HepG2 (cell line): Measurements from ENCODE around the gene TAOK3. TPM values are rescaled to one million over a fixed set of nuclear protein-coding genes. Genes with fewer than 3 reads are reported as not detected.

ENCODE experiments used
- ATAC-seq: fragments of 200-7000 bp; cut with Tn5 transposase; 3 replicates; pipeline ENCODE4 v1.9.1; 2020; ENCODE audit warnings: mild to moderate bottlenecking, moderate library complexity
- BruUV-seq: library from RNA; stranded (reverse); fragments of 400-500 nt; replicated peaks from 2 replicates; lab custom pipeline; 2021; lab: Mats Ljungman, UMichigan
- CTCF ChIA-PET: fragments of 300-600 bp; formaldehyde crosslinking; extraction: SDS; loops from one replicate; lab custom pipeline; 2021; ENCODE audit warnings: low total read pairs, inconsistent platforms, low intra/inter-chr PET ratio; lab: Yijun Ruan, JAX
- POLR2A ChIA-PET: fragments of 350-600 bp; sonication (Branson Sonifier 250); formaldehyde crosslinking; loops from one replicate; lab custom pipeline; 2020; ENCODE audit warnings: antibody characterized with exemption, inconsistent platforms; lab: Yijun Ruan, JAX
- DNase-seq: peaks from one replicate; pipeline ENCODE4 v3.0.0-alpha.2; 2015; ENCODE audit warnings: low spot score
- FAIRE-seq: peaks from 3 replicates; lab custom pipeline; 2011; peaks lifted over from hg19 to GRCh38; lab: Jason Lieb, UNC
- H2AFZ ChIP-seq: one replicate; pipeline ENCODE4 v1.6.1; 2011; ENCODE audit warnings: low read length, inconsistent platforms
- H3K27ac ChIP-seq: fragments of 300-600 bp; 3 replicates; pipeline ENCODE4 v1.8.0; 2011; ENCODE audit warnings: mixed run types, mild to moderate bottlenecking, mixed read lengths, low read length, inconsistent platforms; ENCODE audit not compliant: insufficient read depth; ENCODE audit errors: extremely low read length
- H3K27me3 ChIP-seq, 2 experiments: fragments of 200-600 bp in 1 of 2; 2 replicates in 1 of 2; 3 replicates in 1 of 2; pipeline versions ENCODE4 v1.6.0 to v1.8.0; 2011; ENCODE audit warnings: low read length in 2 of 2, mild to moderate bottlenecking in 2 of 2, moderate library complexity in 2 of 2, inconsistent platforms in 1 of 2; ENCODE audit not compliant: insufficient read depth in 2 of 2, control insufficient read depth in 1 of 2
- H3K36me3 ChIP-seq, 2 experiments: fragments of 200-600 bp in 1 of 2; replicated peaks in 1 of 2; 2 replicates in 1 of 2; 3 replicates in 1 of 2; pipeline versions ENCODE4 v1.5.1 to v1.8.0; 2011; ENCODE audit warnings: low read length in 2 of 2, inconsistent platforms in 1 of 2; ENCODE audit not compliant: insufficient read depth in 2 of 2, control insufficient read depth in 1 of 2
- H3K4me1 ChIP-seq: 2 replicates; pipeline ENCODE4 v1.5.1; 2012; ENCODE audit warnings: low read length, inconsistent platforms; ENCODE audit not compliant: insufficient read depth
- H3K4me2 ChIP-seq: 2 replicates; pipeline ENCODE4 v1.6.0; 2011; ENCODE audit warnings: low read depth, low read length, inconsistent platforms
- H3K4me3 ChIP-seq, 3 experiments: fragments of 200-600 bp in 1 of 3; sonication (generic), shearing (Covaris generic) in 1 of 3; replicated peaks in 1 of 3; 2 replicates each; pipeline ENCODE4 v1.5.1; 2011 to 2016; ENCODE audit warnings: low read length in 3 of 3, inconsistent platforms in 2 of 3, low read depth in 2 of 3, mild to moderate bottlenecking in 2 of 3, control low read depth in 1 of 3, mixed read lengths in 1 of 3; ENCODE audit not compliant: insufficient read depth in 1 of 3
- H3K79me2 ChIP-seq: one replicate; pipeline ENCODE4 v1.6.1; 2011; ENCODE audit warnings: low read length, inconsistent platforms; ENCODE audit not compliant: insufficient read depth
- H3K9ac ChIP-seq: 2 replicates; pipeline ENCODE4 v1.6.0; 2011; ENCODE audit warnings: mild to moderate bottlenecking, low read depth, low read length, inconsistent platforms; ENCODE audit not compliant: insufficient read depth
- H3K9me3 ChIP-seq: 2 replicates; pipeline ENCODE4 v1.5.1; 2012; ENCODE audit warnings: mild to moderate bottlenecking, low read length
- H4K20me1 ChIP-seq: 2 replicates; pipeline ENCODE4 v1.6.0; 2011; ENCODE audit warnings: inconsistent platforms, mild to moderate bottlenecking, low read length, moderate library complexity; ENCODE audit not compliant: insufficient read depth
- CHD4 ChIP-seq: fragments of 200-600 bp; sonication (generic); IDR thresholded peaks from 2 replicates; pipeline ENCODE4 v1.7.0; 2017; ENCODE audit warnings: mild to moderate bottlenecking, low read length, borderline replicate concordance
- DMAP1 ChIP-seq: IDR thresholded peaks from 2 replicates; pipeline ENCODE4 v1.6.1; 2016
- STAG1 ChIP-seq: sonication (generic); formaldehyde crosslinking; IDR thresholded peaks from 2 replicates; pipeline ENCODE4 v1.4.0; 2020; ENCODE audit warnings: missing genetic modification reagents
- WGBS: methylation state at CpG from one replicate; pipeline ENCODE4 v1.1.6; 2017; ENCODE audit warnings: low lambda C conversion rate; 5-methylcytosine and 5-hydroxymethylcytosine counted together
- in situ Hi-C: cut with HindIII; loops from 2 replicates; pipeline ENCODE4 v1.10.0; 2017; ENCODE audit warnings: low pct_unique_long_range_greater_than_20kb; ENCODE audit not compliant: extremely low pct_ligation_motif_present
- intact Hi-C: fragments of 100-400 bp; cut with micrococcal nuclease; formaldehyde crosslinking; loops from one replicate; pipeline ENCODE4 v1.10.0; 2022; ENCODE audit not compliant: unreplicated experiment
- polyA plus RNA-seq, 8 experiments: library from polyadenylated mRNA; depleted of rRNA in 3 of 8; stranded (reverse) in 7 of 8; unstranded in 1 of 8; fragments of >200 nt; fragmentation: Illumina TruSeq in 4 of 8; extraction: Trizol in 4 of 8; gene quantifications; 2 replicates each; pipeline versions ENCODE4 v1.2.1 to v1.2.3, GENCODE V29; 2011 to 2016; ENCODE audit warnings: low read depth in 4 of 8, missing spikeins in 1 of 8, mixed read lengths in 1 of 8; ENCODE audit not compliant: insufficient read depth in 1 of 8
- total RNA-seq, 5 experiments: library from RNA; depleted of rRNA; stranded (reverse); fragments of >200 nt; fragmentation: Illumina TruSeq; extraction: Trizol; gene quantifications; 2 replicates each; pipeline ENCODE4 v1.2.3, GENCODE V29; 2016; ENCODE audit warnings: low read depth in 1 of 5
- TF ChIP-seq, protein P1 (sequence below): sonication (generic); formaldehyde crosslinking; IDR thresholded peaks from 2 replicates; pipeline ENCODE4 v1.4.0; 2020; ENCODE audit warnings: missing genetic modification reagents, borderline replicate concordance
- TF ChIP-seq, protein P2 (sequence below): sonication (generic); formaldehyde crosslinking; IDR thresholded peaks from 2 replicates; pipeline ENCODE4 v1.4.0; 2020; ENCODE audit warnings: mild to moderate bottlenecking, missing genetic modification reagents

TAOK3 gene
- total and polyA plus RNA-seq, 2 of the 13 experiments (the other 11 are each of a cell fraction or from before 2014, with no cell fraction given), result 10.4 to 12.3 TPM

DNA sequence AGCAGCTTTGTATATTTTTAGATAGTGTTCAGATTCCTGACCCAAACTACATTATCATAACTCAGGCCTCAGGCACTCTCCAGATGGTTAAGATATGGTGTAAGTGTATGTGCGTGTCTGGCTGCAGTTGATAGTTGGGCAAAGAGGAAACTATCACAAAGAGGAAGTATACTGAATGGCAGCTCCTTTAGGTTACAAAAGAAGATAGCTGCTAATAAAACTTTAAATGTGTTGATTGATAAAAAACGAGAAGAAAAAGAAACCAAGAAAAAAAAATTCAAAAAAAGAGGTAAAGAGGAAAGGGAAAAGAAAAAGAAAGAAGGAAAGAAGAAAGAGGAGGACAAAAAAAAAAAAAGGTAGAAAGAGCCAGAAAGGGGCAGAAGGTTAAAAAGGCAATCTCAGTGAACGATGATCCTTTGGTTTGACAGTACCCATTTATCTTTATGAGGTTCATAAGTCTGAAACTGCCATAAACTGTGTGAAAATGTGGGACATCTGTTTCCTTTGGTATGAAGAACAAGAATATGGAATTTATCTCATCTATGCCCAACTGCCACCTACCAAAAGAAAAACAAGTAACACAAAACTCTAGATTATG lies 42.2 kb downstream of the TAOK3 start (continued):
- TF ChIP-seq, protein P1, sequence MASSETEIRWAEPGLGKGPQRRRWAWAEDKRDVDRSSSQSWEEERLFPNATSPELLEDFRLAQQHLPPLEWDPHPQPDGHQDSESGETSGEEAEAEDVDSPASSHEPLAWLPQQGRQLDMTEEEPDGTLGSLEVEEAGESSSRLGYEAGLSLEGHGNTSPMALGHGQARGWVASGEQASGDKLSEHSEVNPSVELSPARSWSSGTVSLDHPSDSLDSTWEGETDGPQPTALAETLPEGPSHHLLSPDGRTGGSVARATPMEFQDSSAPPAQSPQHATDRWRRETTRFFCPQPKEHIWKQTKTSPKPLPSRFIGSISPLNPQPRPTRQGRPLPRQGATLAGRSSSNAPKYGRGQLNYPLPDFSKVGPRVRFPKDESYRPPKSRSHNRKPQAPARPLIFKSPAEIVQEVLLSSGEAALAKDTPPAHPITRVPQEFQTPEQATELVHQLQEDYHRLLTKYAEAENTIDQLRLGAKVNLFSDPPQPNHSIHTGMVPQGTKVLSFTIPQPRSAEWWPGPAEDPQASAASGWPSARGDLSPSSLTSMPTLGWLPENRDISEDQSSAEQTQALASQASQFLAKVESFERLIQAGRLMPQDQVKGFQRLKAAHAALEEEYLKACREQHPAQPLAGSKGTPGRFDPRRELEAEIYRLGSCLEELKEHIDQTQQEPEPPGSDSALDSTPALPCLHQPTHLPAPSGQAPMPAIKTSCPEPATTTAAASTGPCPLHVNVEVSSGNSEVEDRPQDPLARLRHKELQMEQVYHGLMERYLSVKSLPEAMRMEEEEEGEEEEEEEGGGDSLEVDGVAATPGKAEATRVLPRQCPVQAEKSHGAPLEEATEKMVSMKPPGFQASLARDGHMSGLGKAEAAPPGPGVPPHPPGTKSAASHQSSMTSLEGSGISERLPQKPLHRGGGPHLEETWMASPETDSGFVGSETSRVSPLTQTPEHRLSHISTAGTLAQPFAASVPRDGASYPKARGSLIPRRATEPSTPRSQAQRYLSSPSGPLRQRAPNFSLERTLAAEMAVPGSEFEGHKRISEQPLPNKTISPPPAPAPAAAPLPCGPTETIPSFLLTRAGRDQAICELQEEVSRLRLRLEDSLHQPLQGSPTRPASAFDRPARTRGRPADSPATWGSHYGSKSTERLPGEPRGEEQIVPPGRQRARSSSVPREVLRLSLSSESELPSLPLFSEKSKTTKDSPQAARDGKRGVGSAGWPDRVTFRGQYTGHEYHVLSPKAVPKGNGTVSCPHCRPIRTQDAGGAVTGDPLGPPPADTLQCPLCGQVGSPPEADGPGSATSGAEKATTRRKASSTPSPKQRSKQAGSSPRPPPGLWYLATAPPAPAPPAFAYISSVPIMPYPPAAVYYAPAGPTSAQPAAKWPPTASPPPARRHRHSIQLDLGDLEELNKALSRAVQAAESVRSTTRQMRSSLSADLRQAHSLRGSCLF (CRISPR knock-in tag), result no peak
- TF ChIP-seq STAG1 (CRISPR knock-in tag), result no peak
- TF ChIP-seq, all 625 proteins: peak for 0

DNA sequence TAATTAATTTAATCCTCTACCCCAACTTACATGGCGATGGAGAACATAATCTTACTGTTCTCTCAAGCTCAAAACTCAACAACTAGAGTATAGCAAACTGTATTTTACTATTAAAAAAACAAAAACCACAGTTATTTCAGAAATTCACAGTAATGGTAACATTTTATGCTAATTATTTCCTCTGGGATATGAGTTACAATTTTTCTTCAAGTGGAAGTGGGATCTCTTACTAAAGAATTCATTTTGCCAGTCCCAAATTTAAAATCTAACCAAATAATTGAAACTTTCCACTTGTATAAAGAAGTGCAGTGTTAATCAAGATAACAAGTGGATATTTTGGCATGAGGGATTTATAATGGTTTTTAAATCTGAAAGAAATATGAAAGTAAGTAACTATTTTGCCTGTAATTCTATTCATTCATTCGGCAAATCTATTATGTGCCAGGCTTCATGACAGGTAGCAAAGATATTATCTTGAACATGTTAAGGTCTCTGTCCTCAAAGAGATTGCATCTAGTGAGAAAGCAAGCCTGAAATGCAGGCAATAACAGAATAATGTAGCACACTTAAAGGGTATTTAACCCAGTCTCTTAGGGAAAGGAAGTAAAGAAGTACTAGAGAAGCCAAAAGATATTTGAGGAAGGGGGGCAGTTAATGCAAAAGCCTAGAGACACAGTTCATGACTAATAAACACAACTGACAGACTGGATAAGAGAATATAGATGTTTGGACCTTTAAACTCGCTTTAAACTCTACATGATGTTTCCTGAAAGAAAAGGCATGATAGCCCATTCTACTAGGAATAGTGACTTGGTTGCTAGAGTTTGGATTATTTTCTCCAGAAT lies 44.0 kb downstream of the TAOK3 start:
- no peak overlapping the region for H2AFZ ChIP-seq
- ChIA-PET POLR2A (no interaction called here), CTCF (no interaction called here)
- TF ChIP-seq, protein P2, sequence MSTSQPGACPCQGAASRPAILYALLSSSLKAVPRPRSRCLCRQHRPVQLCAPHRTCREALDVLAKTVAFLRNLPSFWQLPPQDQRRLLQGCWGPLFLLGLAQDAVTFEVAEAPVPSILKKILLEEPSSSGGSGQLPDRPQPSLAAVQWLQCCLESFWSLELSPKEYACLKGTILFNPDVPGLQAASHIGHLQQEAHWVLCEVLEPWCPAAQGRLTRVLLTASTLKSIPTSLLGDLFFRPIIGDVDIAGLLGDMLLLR (CRISPR knock-in tag), result no peak
- TF ChIP-seq DMAP1 (CRISPR knock-in tag) (no peak), CHD4 (no peak)
- 91% methylated on average over 3 of the region's 3 CpGs for WGBS
- no peaks in the 10 kb centered on the region for H3K9me3 ChIP-seq
- no peak overlapping the region for H3K4me3 ChIP-seq
- DNase-seq, result no peak
- intact Hi-C loops, result no loop called here
- peaks cover 2% of the 10 kb centered on the region for H3K79me2 ChIP-seq
- H3K27me3 ChIP-seq, result no peaks in the 10 kb centered on the region
- in situ Hi-C loops, result no loop called here
- H4K20me1 ChIP-seq, result no peaks in the 10 kb centered on the region
- no peaks in the 10 kb centered on the region for H3K4me1 ChIP-seq
- no peak for FAIRE-seq
- H3K27ac ChIP-seq, result no peak overlapping the region
- no peak for ATAC-seq
- H3K9ac ChIP-seq, result no peak overlapping the region
- BruUV-seq, result no TSS peak
- no peak overlapping the region for H3K4me2 ChIP-seq
- H3K36me3 ChIP-seq, result no peaks in the 10 kb centered on the region
